NCI-H526 (cell line): ENCODE measurements around the gene C19orf73.
"Not testable (repeated sequence)": the region's sequence is repeated elsewhere in the genome, so short reads cannot be mapped to it uniquely, and the experiment has no call there.

Experiments
- DNase-seq, 2 experiments: peaks; one replicate each; lab custom pipeline; 2025; lab: John Stamatoyannopoulos, UW

C19orf73 gene

DNA sequence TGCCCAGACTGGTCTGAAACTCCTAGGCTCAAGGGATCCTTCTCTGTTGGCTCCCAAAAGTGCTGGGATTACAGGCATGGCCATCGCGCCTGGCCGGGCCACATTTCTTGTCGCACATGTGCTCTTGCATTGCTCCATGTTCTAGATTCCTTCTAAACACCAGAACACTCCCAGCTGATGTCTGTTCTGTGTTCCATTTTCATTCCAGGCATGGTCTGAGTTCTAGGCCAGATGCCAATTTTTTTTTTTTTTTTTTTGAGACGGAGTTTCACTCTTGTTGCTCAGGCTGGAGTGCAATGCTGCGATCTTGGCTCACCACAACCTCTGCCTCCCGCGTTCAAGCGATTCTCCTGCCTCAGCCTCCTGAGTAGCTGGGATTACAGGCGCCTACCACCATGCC, 2.9 kb upstream of the C19orf73 start:
- not testable (repeated sequence) for DNase-seq

DNA sequence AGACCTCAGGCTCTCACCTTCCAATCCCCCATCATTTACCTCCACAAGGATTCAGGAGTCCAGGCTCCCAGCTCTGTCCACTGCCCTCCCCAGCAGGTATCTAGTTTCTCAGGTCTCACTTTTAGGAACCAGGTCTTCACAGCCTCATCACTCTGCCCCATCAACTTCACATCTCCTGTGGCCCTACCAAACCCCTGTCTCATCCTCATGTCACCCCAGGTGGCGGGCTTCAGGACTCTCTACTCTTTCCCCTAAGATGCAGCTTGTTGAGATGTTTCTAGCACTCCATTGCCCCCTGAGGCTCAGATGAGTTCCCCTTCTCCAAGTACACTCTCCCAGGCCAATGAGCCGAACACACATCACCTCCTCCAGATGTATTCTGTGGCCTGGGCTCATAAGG, 1.9 kb upstream of the C19orf73 start:
- no peak for DNase-seq

DNA sequence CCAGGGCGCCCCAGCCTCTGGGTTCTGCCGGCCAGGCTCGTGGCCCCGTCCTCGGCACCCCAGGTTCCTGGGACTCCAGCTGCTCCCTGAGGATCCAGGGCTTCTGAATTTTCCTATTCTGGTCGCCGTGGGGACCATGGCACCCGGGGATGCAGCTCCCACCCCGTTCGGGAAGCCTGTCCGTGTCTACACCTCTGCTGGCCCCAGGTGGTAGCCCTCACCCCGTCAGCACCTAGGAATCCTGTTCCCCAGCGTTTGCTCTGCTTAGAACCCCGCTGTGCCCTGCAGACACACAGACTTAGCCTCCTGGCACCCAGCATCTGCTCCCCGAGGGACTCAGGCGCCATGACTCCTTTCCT, 1.4 kb upstream of the C19orf73 start:
- DNase-seq: no peak

DNA sequence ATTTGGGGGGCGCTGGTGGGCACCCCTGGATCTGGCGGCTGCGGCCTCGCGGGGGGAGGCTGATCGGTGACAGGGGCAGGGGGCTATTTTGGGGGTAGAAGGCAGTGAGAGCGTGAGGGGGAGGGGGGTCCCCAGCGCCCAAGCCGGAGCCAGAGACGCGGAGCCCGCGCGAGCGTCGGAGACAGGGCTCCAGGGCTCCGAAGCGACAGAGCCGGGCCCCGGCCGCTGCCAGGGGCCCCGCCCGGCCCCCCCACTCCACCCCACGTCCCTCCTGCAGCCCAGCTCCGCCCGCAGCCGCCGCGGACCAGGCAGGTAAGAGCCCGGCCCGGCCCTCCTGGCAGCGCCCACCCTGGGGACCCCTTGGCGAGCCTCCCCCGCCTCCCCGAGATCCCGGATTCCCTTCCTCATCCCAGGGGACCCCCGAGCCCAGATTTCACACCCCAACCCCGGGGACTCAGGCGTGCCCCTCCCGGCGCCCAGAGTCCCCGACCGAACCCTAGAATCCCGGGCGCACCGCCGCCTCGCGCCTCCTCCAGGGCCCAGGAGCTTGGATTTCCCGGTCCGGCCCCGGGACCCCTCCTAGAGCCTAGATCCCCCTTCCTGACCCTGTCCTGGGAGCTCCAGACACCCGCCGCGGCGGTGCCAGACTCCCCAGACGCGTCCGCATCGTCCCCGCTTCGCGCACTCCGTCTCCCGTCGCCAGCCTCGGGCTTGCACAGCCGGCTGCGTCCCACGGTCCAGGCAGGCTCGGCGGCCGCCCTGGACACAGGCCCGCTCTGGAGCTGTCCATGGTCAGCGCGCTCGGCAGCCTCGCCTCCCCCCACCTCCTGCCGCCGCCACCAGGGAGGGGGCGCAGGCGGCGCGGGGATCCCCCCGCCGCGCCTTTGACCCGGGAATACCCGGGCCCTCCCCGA, 725 bp upstream of the C19orf73 start, which contains the start of gene PPFIA3:
Gene PPFIA3 (plus strand): TSS at position 134 of the 914 bp plus-strand sequence. CDS start 8,330 bp downstream, outside the sequence.
- DNase-seq: peak in 1 of 2 experiments; percentile 63

DNA sequence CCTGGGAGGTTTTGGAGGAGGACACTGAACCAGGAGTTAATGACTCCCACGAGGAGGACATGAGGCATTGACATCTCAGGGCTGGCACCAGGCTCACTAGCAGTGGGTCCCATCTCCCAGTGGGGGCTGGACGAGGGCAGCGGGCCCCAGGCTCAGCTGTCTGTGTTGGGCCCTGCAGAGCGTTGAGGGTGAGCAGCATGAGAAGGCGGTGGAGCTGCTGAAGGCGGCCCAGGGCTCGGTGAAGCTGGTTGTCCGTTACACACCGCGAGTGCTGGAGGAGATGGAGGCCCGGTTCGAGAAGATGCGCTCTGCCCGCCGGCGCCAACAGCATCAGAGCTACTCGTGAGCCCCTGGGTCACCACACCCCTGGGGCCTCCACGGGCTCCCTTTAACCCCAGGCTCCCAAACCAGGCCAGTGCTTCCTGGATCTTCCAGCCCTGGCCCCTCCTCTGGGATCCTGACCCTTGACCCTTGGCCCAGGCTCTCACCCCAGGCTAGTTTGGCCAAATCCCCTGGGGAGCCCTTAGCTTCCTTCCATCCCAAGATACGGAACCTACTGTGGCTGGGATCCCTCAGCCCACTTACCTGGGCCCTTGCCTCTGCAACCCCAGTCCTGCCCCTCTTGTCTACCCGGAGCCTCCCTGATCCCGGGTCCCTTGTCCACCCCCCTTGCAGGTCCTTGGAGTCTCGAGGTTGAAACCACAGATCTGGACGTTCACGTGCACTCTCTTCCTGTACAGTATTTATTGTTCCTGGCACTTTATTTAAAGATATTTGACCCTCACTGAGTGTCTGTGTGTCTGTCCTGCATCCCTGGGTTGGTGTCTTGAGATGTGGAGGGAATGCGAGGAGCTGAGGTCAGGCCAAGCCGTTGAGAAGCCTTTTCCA, 1.0 kb downstream of the C19orf73 start:
- DNase-seq: no peak

DNA sequence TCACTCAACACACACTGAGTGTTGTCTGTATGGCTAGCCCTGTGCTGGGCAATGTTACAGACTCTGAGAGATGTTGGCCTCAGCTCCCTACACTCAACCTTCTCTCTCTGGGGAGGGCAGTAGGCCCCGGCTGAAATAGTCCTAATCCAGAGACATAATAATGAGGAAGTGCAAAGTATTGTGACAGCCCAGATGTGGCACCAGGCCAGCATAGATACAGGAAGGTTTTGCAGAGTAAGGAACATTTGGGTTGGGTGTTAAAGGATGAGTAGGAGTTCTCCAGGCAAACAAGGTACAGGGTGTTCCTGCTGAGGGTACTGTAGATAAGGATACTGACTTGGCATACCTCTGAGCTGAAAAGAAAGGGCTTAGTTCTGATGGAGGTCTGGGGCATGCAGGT, 2.4 kb downstream of the C19orf73 start:
- DNase-seq: no peak

DNA sequence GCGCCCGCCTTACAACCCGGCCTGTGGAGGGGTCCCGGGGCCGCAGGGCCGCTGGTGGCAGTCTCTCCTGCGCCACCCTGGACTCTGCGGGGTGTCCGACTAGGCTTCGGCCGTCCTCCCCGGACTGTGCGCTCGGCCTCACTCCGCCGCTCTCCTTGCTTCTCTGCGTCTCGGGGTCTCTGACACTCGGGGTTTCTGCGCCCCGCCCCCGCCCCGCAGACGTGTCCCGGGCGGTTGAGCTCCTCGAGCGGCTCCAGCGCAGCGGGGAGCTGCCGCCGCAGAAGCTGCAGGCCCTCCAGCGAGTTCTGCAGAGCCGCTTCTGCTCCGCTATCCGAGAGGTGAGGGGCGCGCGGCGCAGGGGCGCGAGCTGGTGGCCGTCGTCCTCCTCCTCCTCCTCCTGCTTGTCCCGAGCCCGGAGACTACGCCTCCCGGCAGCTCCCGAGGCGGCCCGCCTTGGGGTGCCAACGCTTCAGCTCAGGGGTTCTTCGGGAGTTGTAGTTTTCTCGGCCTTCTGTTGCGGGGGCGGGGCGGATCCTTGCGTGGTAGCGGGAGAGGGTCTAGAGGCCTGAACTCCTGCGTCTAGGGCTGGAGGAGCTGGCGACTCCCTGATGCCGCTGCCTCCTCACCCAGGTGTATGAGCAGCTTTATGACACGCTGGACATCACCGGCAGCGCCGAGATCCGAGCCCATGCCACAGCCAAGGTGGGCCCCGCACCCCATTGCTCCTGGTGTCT, 4.1 kb downstream of the C19orf73 start:
- DNase-seq: peak; percentile 46 to 76

DNA sequence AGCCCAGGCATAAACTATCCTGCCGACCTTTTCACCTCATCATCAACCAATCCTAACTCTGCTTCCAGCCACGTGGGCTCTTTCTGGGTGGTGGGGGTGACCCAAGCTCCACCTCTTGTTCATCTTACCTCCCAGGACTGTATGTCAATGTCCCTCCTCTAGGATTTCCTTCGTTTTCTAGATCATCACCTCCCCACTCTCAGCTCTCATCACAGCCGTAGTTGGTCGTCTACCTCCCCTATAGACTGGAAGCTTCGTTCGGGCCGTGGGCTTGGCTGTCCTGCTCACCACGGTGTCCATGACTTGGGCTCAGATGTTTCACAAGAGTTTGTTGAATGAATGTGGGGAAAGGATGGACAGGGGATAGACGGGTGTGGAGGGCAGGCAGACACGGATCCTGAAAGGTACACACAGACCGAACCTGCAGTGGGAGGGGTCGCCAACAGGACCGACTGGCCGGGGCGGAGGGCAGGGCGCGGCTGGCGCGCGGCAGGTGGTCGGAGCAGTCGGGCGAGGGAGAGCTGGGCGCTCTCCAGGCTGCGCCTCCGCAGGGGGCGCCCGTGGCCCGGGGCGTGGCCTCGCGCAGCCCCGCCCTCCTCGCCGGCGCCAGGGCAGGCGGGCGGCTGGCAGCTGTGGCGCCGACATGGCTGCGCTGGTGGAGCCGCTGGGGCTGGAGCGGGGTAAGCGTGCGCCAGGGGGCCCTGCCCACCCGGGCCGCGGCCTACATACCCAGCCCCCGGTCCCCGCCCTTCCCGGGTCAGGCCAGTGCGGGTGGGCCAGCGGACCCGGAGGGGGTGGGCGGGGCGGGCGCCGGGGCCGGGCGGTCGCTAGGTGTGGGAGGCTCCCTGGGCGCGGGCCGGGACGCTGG, 4.9 kb downstream of the C19orf73 start, which contains the start of gene LIN7B:
Gene LIN7B (plus strand): TSS at position 609 of the 868 bp plus-strand sequence. CDS start 35 bp downstream, at position 644.
- peak in 1 of 2 experiments; percentile 80 for DNase-seq

DNA sequence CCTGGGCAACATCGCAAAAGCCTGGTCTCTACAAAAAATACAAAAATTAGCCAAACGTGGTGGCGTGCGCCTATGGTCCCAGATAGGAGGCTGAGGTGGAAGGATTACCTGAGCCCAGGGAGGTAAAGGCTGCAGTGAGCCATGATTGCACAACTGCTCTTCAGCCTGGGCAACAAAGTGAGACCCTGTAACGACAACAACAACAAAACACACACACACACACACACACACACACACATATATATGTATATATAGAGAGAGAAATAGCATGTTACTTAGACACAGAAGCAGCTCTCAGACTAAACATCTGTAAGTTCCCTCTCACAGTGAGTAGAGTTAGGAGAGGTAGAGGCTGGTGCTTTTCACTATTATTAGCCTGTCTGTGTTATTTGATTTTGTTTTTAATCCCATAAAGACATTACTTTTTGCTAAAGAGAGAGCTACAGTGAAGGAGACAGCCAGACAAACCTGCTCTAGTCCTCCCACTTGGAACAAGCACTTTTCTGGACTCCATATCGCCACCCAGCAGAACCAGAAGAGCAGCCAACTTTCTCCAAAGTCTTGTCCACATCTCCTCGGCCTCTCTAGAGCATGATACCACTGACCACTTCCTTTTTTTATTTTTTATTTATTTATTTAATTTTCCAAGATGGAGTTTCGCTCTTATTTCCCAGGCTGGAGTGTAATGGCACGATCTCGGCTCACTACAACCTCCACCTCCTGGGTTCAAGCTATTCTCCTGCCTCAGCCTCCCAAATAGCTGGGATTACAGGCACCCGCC, 7.5 kb downstream of the C19orf73 start:
- no peak for DNase-seq

DNA sequence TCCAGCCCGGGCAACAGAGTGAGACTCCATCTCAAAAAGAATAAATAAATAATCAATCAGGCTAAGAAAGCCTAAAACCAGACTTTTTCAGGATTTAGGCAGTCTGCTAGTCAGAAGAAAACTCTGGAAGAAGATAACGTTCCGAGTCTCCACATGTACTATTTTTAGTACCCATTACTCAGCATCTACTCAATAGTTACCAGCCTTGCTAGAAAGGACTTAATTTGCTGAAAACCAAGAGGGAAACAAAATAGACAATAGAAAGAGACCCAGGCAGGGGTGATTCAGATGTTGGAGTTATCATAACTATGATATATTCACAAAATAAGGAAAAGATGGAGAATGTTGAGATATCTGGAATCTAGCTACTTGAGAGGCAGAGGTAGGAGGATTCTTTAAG, 8.4 kb downstream of the C19orf73 start:
- DNase-seq: no peak

DNA sequence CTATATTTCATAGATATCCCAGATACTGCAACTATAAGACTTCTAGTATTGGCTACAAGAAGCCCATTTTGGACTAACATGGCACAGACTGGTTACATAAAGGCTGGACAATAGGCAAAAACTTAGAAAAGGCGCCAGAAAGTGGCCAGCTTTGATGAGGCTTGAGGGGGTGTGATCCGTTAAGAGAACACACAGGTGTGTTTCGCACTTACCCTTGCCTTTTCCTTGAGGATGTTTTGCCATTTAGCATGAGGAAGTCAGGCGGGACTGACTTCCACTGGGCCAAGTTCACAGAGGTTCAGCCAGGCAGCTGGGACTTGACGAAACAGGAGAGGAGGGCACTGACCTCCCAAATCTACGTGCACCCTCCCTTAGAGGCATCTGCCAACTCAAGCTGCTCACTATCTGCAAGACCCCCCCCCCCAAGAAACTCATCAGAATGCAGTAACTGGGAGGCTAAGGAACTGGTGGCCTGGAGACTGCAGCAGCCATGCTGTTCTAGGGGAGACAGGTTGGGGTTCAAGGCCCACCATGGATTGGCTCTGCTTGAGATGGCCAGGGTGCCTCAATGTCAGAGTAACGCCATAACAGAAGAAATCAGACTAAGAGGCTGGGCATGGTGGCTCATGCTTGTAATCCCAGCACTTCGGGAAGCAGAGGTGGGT, 9.2 kb downstream of the C19orf73 start:
- no peak for DNase-seq

DNA sequence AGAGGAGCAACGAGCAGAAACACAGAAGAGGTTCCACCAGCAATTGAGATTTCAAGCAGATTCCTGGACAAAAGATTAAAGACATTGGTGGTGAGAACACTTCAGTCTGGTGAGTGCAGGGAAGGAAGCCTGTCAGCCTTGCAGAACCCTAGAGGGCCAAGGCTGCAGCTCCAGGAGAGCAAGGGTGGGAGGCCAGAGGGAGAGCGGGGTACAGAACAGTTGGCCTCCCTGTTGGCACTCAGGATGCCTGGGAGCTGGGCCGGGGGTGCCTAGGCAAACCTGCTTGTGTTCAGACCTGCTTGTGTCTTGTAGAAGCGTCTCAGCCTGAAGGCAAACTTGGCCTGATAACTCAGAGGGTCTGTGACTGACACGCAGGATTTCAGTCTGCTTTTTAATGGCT, 9.9 kb downstream of the C19orf73 start:
- DNase-seq: no peak

DNA sequence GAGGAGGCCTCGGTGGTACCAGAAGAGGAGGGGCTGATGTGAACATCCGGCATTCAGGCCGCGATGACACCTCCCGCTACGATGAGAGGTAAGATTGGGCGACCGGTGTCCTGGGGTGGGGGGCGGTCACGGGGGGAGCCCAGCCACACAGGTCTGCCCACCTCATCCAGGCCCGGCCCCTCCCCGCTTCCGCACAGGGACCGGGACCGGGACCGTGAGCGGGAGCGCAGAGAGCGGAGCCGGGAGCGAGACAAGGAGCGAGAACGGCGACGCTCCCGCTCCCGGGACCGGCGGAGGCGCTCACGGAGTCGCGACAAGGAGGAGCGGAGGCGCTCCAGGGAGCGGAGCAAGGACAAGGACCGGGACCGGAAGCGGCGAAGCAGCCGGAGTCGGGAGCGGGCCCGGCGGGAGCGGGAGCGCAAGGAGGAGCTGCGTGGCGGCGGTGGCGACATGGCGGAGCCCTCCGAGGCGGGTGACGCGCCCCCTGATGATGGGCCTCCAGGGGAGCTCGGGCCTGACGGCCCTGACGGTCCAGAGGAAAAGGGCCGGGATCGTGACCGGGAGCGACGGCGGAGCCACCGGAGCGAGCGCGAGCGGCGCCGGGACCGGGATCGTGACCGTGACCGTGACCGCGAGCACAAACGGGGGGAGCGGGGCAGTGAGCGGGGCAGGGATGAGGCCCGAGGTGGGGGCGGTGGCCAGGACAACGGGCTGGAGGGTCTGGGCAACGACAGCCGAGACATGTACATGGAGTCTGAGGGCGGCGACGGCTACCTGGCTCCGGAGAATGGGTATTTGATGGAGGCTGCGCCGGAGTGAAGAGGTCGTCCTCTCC, 11.1 kb downstream of the C19orf73 start:
- no peak for DNase-seq

DNA sequence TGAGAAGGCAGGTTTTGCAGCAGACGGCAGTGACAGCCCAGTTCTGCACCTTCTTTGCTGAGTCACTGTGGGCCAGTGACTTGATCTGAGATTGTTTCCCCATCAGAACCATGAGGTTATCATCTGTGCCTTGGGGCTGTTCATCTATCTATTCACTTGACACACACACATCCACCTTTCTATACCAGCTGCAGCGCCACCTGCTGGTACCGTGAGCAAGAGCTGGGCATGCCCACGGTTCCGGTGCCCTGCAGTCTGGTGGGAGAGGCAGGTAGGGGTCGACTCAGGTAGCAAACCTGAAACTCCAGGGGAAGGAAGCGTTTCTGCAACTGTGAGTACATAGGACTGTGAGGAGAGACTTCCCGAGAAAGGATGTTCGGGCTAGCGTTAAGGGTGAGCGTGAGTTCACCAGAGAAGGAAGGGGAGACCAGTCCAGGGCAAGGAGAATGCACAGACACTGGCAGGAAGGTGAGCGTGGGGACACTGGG, 12.3 kb downstream of the C19orf73 start:
- peak; percentile 28 to 76 for DNase-seq

DNA sequence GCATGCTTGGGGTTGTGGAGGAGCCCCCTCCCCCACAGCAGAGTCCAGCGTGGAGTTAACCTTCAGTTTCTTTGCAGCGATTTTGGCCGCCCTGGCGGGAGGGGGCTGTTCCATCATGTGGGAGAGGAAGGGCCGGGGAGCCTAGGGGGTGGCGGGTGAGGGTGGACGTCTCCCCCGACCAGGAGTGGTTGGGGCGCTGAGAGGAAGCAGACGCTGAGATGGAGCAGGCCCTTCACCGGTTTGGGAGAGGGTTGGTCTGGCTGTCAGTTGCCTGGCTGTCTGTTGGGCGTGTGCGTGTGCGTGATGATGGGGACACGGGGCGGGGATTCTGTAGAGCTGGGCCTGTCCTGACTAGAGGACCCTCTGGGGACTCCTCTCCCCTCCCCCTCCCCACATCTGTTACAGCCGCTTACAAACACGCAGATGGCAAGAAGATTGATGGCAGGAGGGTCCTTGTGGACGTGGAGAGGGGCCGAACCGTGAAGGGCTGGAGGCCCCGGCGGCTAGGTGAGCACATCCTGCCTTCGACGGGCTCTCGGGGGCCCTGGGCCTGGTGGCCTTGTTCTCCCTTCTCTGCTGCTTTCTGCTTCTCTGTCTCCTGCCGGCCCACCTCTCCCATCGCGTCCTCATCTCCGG, 14.6 kb downstream of the C19orf73 start:
- no peak for DNase-seq

DNA sequence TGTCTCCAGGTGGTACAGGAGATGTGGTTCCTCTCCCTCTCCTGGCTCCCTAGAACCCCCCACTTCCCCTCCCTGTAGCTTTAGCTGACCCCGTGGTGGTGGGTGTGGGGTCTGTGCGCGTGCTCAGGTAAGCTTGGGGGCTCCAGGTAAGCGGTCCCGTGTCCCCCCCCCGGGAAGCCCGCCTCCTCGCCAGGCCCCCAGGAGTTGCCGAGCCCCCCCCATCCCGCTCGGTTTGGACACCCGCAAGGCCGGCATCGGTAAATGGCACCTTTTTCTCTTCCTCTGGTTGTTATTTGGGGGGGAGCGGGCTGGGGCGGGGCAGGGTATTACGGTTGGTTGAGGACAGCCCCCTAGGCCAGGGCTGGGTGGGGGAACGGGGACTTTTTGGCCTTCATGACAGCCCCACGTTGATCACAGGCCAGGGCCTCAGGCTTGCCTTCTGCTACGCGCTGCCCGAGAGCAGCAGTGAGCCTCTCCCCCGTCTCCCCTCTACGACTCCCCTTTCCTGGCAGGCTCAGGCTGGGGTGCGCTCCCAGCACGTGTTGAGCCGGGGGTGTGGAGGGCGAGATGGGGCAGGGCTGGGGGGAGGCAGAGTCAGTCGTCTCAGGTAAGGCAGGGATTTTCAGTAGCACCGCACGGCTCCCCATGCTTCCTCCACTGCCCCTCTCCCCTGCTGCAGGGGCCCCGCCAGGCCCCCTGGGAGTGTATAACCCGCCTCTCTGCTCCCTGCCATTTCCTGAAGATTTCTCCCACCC, 15.4 kb downstream of the C19orf73 start:
- DNase-seq: no peak

DNA sequence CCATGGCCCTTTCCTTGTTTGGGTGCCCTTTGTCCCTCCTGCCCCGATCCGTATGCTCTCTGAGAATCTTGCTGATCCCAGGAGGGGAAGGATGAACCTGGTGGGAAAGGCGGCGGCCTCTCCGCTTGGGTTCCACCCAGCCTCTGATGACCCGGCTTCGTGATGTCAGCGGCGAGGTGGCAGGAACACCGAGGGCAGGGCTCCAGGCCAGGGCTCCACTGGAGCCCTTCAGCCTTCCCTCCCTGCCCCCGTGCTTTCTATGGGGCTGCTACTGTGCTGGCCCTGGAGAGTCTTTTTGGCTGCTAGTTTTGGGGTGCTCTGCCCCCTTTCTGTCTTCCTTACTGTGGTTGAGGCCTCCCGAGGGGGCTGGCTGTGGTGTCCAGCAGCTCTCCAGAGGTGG, 16.6 kb downstream of the C19orf73 start:
- DNase-seq: no peak
